GM21515 (cell line): ENCODE results near the gene PDE4D.

Source experiments
- ATAC-seq: cut with Tn5 transposase; IDR thresholded peaks from one replicate; pipeline ENCODE4 v1.9.1; 2021; ENCODE audit not compliant: unreplicated experiment

Gene PDE4D

DNA sequence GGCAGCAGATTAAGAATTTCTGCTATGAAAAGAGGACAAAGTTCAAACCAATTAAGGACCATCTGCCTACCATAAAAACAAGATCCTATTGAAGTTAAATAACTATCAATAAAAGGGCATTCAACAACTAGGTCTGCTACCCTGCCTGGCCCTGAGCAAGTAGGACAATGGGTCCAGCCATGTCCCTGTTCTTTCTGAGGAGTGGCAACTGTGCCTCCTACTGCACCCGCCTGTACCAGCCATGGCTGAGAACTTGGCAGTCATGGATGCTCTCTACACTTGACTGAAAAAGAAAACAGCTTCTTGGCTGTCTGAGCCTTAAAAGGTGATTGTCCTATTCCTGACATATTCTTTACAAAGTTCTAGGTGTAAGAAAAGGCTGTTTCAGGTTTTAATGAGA is 652.4 kb downstream of the PDE4D start:
- ATAC-seq = no peak

DNA sequence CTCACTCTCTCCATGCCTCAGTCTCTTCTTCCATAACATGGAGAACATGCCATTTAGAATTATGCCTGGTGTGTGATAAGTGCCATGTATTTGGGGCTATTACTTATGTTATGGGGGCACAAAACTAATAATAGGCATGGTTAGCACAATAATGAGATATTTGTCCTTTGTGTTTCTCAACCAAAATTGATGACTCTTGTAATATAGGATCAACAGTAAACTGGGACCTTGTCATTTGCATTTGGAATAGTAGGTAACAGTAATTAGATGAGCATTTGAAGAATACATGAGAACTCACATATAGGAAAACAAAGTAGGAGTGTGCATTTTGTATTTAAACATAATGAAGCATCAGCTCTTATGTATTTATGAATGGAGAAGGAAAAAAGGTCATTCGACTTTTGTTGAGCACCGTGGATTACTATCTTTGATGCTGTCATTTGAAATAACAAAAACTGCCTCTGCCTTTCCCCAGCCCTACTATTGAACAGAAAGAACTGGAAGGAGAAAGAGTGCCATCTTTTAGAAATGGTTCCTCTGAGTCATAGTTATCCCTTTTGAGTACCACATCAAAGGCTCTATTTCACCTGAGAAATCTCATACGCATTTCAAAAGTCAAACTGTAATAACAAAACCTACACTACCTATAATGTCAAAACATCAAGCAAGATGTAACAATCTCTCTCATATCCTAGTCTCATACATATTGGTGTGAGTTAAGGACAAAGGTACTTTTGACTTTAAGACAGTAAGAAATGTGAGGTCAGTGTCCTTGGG is 655.2 kb downstream of the PDE4D start:
- ATAC-seq = peak; percentile 61

DNA sequence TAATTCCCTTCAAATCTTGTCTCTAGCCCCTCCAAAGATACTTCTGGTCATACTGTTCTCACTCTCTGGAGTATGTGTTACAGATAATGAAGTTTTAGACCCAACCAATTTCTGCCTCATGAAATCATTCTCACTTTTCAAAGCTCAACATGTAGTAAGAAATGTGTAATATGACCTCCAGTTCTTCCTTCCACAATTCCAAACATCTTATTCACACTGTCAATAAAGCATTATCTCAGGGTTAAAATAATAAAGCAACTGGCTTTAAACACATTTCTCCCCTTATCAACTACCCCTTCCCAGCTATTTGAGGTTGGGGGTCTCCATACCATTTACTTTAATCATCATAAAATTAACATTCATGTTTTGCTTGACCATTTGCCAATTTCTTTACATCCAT is 656.5 kb downstream of the PDE4D start:
- ATAC-seq = no peak

DNA sequence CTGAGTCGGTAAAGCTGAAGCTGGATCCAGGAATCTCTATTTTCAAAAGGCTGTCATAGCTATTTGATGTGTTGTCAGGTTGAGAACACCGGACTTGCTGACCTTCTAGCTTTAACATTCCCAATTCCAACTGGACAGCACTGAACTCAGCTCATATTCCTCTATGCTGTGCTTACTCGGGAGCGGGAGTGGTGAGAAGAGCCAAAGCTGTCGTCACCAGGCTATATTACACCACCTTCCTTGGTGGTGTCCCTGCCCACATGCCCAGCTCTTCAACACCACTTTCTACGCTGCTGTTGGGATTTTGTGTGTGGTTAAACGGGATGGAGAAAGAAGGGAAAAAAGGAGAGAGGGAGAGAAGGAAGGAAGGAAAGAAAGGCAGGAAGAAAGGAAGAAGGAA is 657.1 kb downstream of the PDE4D start:
- ATAC-seq = no peak

DNA sequence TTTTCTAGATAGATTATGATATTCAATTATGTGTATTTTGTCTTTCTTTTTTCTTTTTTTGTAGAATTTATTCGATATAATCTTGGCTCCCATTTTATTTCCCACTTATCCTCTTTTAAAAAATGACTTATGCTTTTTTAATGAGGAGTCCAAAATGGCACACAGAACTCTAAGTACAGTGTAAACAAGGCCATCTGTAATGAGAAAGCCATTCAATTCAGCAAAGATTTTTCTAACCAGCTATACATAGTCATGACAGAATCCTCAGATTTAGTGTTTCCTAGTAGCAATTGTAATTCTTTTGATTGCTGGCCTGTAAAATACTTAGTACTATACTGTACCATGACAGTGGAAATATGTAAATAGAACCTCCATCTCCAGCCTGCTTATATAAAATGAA is 659.3 kb downstream of the PDE4D start:
- ATAC-seq = no peak

DNA sequence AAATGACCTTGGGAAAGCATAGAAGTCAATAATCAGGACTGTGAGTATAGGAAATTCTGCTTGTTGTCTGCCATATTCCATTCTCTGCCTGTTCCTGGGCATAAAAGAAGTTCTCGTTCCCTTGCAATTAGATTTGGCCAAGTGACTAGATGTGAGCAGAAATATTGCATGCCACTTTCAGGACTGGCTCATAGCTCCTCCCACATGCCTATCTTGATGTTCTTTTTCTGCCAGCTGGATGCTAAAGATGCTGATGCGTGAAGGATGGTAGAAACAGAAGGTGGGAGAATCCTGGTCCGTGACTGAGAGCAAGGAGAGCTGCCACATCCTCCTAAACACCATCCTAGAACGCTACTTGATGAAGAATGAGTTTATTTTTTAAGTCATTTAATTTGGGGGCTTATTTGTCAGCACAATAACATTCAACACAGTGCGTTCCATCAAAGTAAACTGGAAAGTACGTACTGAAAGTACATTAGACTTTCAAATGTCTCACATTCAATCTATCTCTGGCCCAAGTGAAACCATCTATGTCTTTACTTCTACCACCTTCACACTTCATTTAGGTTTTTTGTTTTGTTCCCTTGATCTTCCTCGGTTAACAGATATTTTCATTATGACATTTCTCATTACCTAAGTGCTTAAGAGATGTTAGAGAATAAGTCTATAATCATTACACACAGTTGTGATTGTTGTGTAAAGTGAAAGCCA is 662.1 kb downstream of the PDE4D start:
- no peak for ATAC-seq

DNA sequence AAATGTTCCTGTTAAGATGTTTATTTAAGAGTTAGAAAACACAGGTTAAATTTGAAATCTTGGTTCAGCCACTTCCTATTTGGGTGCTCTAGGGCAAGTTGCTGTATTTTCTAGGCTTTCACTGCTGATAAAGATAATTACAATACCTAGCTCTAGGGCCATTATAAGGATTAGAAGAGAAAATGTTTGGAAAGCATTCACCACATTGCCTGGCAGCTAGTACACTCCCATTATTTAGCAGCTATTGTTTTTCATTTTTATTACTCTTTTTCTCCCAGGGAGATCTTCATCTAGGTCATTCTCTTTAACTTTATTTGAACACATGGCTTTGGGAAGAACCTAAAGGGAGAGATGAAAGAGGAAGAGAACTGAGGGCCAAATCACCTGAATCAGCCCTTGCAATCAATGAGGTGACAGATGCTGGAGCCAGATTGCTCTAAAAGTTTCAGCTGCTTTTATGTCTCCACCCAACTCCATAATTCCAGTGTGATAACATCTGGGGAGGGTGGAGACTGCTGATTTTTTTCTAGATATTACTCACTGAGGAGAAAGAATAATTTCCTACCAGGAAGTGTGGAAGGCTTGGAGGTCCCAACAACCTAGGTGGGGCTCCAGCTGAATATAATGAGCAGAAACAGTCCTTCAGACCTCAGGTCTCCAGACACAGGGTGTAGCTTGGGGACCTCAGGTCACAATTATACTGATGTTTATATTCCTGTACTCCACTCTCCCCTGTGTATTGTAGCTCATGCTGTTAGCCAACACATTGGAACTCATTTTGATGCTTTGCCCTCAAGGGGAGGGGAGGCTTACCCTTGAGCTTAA is 670.6 kb downstream of the PDE4D start:
- ATAC-seq = no peak

DNA sequence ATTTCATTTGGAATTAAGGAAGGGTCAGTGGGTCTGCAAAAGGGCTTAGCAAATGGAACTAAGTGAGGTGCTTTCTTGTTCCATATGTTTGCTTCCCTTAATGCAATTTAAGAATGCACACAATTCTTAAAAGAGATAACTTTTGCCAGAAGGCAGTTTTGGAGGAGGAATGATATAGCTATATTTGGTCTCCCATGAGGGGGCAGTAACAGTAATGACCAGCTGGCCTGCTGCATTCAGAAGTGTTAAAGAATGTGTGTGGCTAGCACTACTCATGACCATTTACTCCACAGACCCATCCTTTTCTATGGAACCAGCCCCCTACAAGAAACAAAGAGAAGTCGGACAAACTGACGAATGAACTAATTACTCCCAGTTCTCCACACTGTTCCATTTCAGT is 671.8 kb downstream of the PDE4D start:
- no peak for ATAC-seq

DNA sequence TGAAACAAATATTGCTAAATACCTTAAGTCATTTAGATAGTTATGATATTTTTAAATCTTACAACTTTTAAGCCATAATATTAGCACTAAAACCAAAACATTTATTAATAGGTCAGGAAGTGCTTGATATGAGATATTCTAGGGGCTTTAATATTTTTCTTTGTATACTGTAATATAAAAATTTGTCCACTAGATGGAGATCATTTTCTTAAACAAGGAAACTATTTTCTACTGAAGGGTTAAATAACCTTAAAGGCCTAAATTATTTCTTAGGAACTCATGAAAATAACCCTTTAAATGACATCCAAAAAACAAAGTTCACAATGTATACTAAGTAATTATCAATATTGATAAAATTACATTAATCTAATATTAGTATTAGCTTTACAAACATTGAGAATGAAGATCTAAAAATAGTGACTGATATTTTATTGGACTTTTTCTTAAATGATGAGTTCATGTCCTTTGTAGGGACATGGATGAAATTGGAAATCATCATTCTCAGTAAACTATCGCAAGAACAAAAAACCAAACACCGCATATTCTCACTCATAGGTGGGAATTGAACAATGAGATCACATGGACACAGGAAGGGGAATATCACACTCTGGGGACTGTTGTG is 675.0 kb downstream of the PDE4D start:
- ATAC-seq = no peak

DNA sequence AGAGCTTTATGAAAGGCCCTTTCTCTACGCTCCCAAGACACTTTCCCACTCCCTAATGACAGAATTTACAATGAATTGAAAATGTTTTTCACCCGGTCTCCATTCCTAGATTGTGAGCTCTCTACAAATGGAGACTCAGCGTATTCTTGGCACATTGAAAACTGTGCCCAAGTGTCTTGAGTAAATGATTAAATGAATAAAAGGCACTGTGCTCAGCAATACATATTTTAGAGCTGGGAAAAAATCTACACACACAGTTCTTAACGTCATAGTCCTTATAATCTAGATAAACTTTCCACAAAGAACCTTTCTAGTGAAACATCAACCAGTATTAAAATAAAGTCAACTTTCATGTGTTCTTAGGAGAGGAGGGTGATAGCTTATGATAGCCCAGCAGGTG is 676.7 kb downstream of the PDE4D start:
- no peak for ATAC-seq

DNA sequence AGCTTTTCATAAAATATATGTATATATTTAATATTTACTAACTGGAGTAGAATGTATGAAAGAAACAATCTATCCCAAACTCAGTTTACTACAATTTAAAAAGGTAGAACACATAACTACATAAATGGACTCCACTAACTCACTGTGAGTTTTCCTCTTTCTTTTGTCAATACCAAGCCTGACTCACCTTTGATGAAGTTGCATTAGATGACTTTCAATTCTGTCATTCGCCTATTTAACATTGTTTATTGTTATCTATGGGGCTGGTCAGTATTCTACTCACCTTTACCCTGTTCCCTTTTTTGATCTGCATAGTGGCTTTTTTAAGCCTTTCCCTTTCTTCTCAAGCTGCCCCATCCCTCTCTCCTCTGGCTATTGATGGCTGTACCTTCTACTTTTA is 680.9 kb downstream of the PDE4D start:
- ATAC-seq = no peak

DNA sequence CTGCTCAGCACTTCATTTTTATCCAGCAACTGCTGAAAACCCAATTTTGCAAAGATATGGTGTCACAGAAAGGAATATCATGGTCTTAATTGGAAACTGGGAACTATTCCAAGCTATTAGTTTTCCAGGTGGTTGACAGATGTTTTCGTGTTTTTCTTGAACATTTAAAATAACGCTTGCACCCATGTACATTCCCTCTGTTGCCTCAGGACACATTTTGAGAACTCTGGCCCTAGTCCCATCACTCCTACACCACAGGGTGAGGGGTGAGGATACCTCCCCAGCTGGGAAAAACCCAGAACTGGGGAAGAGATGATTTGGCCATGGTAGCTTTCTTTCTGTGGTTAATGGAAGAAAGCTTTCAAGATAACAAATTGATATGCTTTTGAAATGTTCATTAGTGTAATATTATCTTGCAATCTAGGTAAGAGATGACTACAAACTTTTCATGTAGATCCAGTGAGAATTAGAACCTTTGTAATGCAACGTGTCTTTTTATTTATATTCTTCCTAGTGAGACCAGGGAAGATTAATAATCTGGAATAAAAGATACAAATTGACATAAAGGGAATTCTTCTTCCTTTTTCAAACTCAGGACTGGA is 683.7 kb downstream of the PDE4D start:
- no peak for ATAC-seq

DNA sequence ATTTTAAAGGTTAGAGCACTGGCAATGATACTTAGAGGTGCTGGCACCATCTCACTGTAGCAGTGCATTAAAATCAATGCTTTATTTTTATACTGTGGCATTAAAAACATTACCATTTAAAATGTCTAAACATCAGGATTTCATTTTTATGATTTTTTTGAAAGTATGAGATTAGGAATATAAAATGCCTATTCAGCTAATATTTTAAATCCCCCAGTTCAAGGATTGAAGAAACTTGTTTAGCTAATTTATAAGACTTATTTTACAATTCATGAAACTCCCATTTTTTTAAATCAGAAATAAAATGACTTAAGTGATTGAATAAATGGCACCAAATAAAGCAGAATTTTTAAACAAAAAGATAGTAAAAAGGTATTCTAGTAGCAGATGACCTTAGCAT is 685.1 kb downstream of the PDE4D start:
- no peak for ATAC-seq

DNA sequence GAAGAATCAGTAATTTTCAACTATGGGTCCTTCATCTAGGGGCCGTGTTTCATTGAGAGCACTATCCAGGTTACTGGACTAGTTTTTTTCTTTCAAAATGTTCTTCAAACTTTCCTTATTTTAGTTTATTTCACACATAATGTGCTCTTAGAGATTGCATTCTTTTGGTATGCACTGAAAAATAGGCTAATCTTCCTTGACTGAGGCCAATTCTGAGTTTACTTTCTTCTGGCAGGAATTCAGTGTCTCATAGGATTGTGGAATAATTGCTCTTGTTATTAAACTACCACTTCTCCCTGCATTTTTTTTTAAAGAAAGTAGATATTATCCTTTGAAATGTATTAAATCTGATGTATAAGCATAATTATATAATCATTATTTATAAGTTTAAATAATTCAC is 686.1 kb downstream of the PDE4D start:
- no peak for ATAC-seq

DNA sequence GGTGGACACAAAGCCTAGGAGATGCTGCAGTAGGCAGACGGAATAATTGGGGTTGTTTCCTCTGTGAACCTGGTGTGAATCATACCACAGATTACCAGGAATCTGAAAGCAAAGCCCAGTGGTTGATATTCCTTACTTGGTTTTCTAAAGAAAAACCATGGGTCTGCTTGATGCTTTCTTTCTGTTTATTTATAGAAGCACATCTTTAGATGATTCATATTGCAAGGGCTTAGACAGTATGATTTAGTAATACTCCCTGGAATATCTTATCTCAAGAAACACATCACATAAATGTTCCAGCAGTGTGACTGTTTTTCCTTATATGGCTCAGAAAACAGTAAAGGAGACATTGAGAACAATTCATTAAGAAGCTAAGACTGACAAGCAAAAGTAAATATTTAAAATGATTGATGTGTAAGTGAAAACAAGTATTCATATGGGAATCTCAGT is 687.4 kb downstream of the PDE4D start:
- ATAC-seq = no peak

DNA sequence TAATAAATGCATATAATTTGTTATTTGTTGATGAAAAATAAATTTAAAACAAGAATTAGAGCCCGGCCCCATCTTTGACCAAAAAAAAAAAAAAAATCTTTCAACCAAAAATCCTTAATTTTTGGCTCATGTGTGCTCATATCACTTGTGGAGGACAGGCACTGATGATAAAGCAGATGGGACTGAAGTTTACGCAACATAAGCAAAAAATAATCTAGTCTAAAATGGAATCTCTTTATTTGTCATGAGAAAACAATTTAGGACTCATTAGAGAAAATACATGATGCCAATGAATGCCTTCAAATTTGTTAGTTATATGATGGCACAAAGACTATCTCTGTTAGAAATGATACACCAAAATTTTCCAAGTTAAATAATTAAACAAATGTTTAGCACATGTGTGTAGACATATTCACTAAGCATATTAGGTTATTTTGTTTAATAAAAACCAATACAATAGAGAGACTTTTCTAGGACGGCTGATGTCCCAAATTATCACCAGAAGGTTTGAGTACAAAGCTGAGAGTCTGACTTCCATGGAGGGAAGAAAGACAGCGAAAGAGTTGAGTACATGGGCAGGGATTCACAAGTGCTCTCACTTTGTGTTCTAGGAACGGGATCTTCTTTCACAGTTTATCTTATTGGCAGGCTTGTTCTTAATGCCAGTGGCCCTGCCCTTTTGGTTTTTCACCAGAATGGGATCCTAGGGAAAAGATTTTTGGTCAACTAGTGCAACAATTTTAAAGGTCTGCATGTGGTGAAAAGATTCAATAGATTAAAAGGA is 689.2 kb downstream of the PDE4D start:
- no peak for ATAC-seq

DNA sequence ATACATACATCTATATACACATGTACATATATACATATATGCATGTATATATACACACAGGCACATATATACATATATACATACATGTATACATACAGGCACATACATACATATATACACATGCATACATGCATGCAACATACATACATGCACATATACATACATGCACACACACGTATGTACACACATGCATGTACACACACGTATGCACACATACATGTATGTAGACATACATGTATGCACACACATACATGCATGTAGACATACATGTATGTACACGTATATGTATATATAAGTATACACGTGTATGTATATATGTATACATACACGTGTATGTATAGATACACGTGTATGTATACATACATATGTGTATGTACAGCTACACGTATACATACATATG is 693.7 kb downstream of the PDE4D start:
- ATAC-seq = no peak

DNA sequence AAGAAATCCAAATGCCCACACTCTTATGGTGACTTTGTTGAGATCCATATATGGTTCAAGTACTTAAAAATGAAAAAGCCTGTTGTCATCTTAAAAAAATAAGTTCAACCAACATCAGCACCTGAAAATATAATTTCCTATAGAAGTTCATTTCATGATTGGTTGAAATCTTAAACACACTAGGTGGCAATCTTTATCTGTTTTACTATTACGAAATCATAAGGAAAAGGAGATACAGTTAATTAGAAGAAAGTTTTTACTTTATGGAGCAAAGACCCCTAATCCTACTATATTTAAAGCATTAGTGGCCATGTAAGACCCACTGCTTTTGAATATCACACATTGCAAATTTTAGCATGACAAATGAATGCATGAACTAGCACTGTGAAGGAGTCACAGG is 694.7 kb downstream of the PDE4D start:
- ATAC-seq = no peak

DNA sequence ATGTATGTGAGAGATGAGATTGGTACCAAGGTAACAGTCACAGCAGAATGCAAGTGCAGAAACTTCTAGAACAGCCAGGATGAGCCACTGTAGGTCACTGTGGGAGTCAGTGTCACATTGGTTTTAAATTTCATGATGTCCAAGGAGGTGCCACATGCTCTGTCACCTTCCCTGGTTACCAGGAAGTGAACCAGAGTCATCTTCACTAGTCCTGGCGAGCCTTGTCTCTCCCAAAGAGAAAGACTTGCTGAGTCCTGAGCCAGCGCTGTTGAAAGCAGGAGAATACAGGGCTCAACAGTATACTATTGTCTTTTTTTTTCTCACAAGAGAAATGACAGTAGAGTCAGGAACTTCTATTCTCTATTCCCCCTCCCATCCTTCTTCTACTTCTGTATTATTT is 695.2 kb downstream of the PDE4D start:
- no peak for ATAC-seq

DNA sequence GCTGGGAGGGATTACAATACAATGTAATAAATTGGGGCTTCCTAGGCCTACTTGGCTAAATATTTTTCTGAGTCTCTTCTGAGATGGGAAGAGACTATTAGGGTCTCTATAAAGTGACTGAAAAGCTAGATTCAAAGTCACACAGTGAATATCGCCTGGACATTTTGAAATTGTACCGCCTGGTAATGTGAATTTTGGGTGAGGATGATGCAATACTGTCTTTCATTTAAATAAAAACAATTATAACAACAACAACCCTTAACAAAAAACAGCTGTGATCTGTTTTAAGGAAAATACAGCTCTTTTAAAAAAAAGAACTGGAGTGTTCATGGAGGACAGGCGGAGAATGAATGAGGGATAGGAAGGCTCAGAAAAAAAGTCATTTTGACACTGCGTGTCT is 695.6 kb downstream of the PDE4D start:
- ATAC-seq = no peak
